Measurements from ENCODE around the gene AFG1L.
"Not testable (repeated sequence)": the region's sequence is repeated elsewhere in the genome, so short reads cannot be mapped to it uniquely, and the experiment has no call there.

AFG1L gene

GRCh38 chr6:108330221-108330785 lies 35.4 kb downstream of the AFG1L start:
- not testable (repeated sequence) for H3K27me3 ChIP-seq (ENCODE audit: control insufficient read depth, insufficient read depth, low read length); H3K9me3 ChIP-seq (ENCODE audit: control insufficient read depth, insufficient read depth, low read length); H3K36me3 ChIP-seq (ENCODE audit: control insufficient read depth, insufficient read depth, low read length); H3K4me3 ChIP-seq (ENCODE audit: low read depth, low read length); H3K9ac ChIP-seq (ENCODE audit: low read depth, low read length); H3K4me1 ChIP-seq (ENCODE audit: control insufficient read depth, insufficient read depth, low read length)

- no peaks in the 10 kb centered on the region for H3K27me3 ChIP-seq (ENCODE audit: control insufficient read depth, insufficient read depth, low read length)
- no peak overlapping the region for H3K4me3 ChIP-seq (ENCODE audit: low read depth, low read length)
- H3K36me3 ChIP-seq (ENCODE audit: control insufficient read depth, insufficient read depth, low read length), result no peaks in the 10 kb centered on the region
- H3K4me1 ChIP-seq (ENCODE audit: control insufficient read depth, insufficient read depth, low read length), result no peaks in the 10 kb centered on the region
- no peak overlapping the region for H3K9ac ChIP-seq (ENCODE audit: low read depth, low read length)
- H3K9me3 ChIP-seq (ENCODE audit: control insufficient read depth, insufficient read depth, low read length), result no peaks in the 10 kb centered on the region
These were observed 36.0 kb downstream of the AFG1L start for GRCh38 chr6:108330806-108331205.

- Histone ChIP-seq H3K9ac (ENCODE audit: low read depth, low read length) (no peak overlapping the region), H3K9me3 (ENCODE audit: control insufficient read depth, insufficient read depth, low read length) (no peaks in the 10 kb centered on the region), H3K27me3 (ENCODE audit: control insufficient read depth, insufficient read depth, low read length) (no peaks in the 10 kb centered on the region), H3K4me1 (ENCODE audit: control insufficient read depth, insufficient read depth, low read length) (no peaks in the 10 kb centered on the region), H3K36me3 (ENCODE audit: control insufficient read depth, insufficient read depth, low read length) (no peaks in the 10 kb centered on the region), H3K4me3 (ENCODE audit: low read depth, low read length) (no peak overlapping the region)
These were observed 37.1 kb downstream of the AFG1L start for GRCh38 chr6:108331982-108332381.

GRCh38 chr6:108336971-108337370 lies 42.1 kb downstream of the AFG1L start:
- H3K9me3 ChIP-seq (ENCODE audit: control insufficient read depth, insufficient read depth, low read length), result no peaks in the 10 kb centered on the region
- no peak overlapping the region for H3K4me3 ChIP-seq (ENCODE audit: low read depth, low read length)

GRCh38 chr6:108337721-108338120 lies 42.9 kb downstream of the AFG1L start:
- H3K27me3 ChIP-seq (ENCODE audit: control insufficient read depth, insufficient read depth, low read length), result no peaks in the 10 kb centered on the region
- no peaks in the 10 kb centered on the region for H3K4me1 ChIP-seq (ENCODE audit: control insufficient read depth, insufficient read depth, low read length)
- no peaks in the 10 kb centered on the region for H3K9me3 ChIP-seq (ENCODE audit: control insufficient read depth, insufficient read depth, low read length)
- H3K36me3 ChIP-seq (ENCODE audit: control insufficient read depth, insufficient read depth, low read length), result no peaks in the 10 kb centered on the region
- H3K9ac ChIP-seq (ENCODE audit: low read depth, low read length), result no peak overlapping the region
- H3K4me3 ChIP-seq (ENCODE audit: low read depth, low read length), result no peak overlapping the region

More at GRCh38 chr6:108336971-108337370, 42.1 kb downstream of the AFG1L start:
- H3K4me1 ChIP-seq (ENCODE audit: control insufficient read depth, insufficient read depth, low read length), result no peaks in the 10 kb centered on the region
- H3K9ac ChIP-seq (ENCODE audit: low read depth, low read length), result no peak overlapping the region
- H3K27me3 ChIP-seq (ENCODE audit: control insufficient read depth, insufficient read depth, low read length), result no peaks in the 10 kb centered on the region
- no peaks in the 10 kb centered on the region for H3K36me3 ChIP-seq (ENCODE audit: control insufficient read depth, insufficient read depth, low read length)

GRCh38 chr6:108341372-108341771 lies 46.5 kb downstream of the AFG1L start:
- Histone ChIP-seq H3K27me3 (ENCODE audit: control insufficient read depth, insufficient read depth, low read length) (no peaks in the 10 kb centered on the region), H3K36me3 (ENCODE audit: control insufficient read depth, insufficient read depth, low read length) (no peaks in the 10 kb centered on the region), H3K9ac (ENCODE audit: low read depth, low read length) (no peak overlapping the region), H3K4me3 (ENCODE audit: low read depth, low read length) (no peak overlapping the region), H3K9me3 (ENCODE audit: control insufficient read depth, insufficient read depth, low read length) (no peaks in the 10 kb centered on the region), H3K4me1 (ENCODE audit: control insufficient read depth, insufficient read depth, low read length) (no peaks in the 10 kb centered on the region)

GRCh38 chr6:108343894-108344293 lies 49.0 kb downstream of the AFG1L start:
- H3K9me3 ChIP-seq (ENCODE audit: control insufficient read depth, insufficient read depth, low read length), result no peaks in the 10 kb centered on the region
- H3K36me3 ChIP-seq (ENCODE audit: control insufficient read depth, insufficient read depth, low read length), result no peaks in the 10 kb centered on the region

GRCh38 chr6:108348655-108349349 lies 53.9 kb downstream of the AFG1L start:
- Histone ChIP-seq H3K4me3 (ENCODE audit: low read depth, low read length) (no peak overlapping the region), H3K9ac (ENCODE audit: low read depth, low read length) (no peak overlapping the region), H3K4me1 (ENCODE audit: control insufficient read depth, insufficient read depth, low read length) (no peaks in the 10 kb centered on the region), H3K36me3 (ENCODE audit: control insufficient read depth, insufficient read depth, low read length) (no peaks in the 10 kb centered on the region), H3K9me3 (ENCODE audit: control insufficient read depth, insufficient read depth, low read length) (no peaks in the 10 kb centered on the region), H3K27me3 (ENCODE audit: control insufficient read depth, insufficient read depth, low read length) (no peaks in the 10 kb centered on the region)

More at GRCh38 chr6:108343894-108344293, 49.0 kb downstream of the AFG1L start:
- Histone ChIP-seq H3K9ac (ENCODE audit: low read depth, low read length) (no peak overlapping the region), H3K4me3 (ENCODE audit: low read depth, low read length) (no peak overlapping the region), H3K4me1 (ENCODE audit: control insufficient read depth, insufficient read depth, low read length) (no peaks in the 10 kb centered on the region), H3K27me3 (ENCODE audit: control insufficient read depth, insufficient read depth, low read length) (no peaks in the 10 kb centered on the region)

- H3K36me3 ChIP-seq (ENCODE audit: control insufficient read depth, insufficient read depth, low read length), result no peaks in the 10 kb centered on the region
- H3K9me3 ChIP-seq (ENCODE audit: control insufficient read depth, insufficient read depth, low read length), result no peaks in the 10 kb centered on the region
- H3K4me3 ChIP-seq (ENCODE audit: low read depth, low read length), result no peak overlapping the region
- no peaks in the 10 kb centered on the region for H3K27me3 ChIP-seq (ENCODE audit: control insufficient read depth, insufficient read depth, low read length)
- no peak overlapping the region for H3K9ac ChIP-seq (ENCODE audit: low read depth, low read length)
- no peaks in the 10 kb centered on the region for H3K4me1 ChIP-seq (ENCODE audit: control insufficient read depth, insufficient read depth, low read length)
These were observed 55.7 kb downstream of the AFG1L start for GRCh38 chr6:108350528-108350927.

GRCh38 chr6:108353853-108354252 lies 59.0 kb downstream of the AFG1L start:
- no peaks in the 10 kb centered on the region for H3K27me3 ChIP-seq (ENCODE audit: control insufficient read depth, insufficient read depth, low read length)
- no peak overlapping the region for H3K4me3 ChIP-seq (ENCODE audit: low read depth, low read length)
- no peaks in the 10 kb centered on the region for H3K9me3 ChIP-seq (ENCODE audit: control insufficient read depth, insufficient read depth, low read length)
- no peak overlapping the region for H3K9ac ChIP-seq (ENCODE audit: low read depth, low read length)
- H3K36me3 ChIP-seq (ENCODE audit: control insufficient read depth, insufficient read depth, low read length), result no peaks in the 10 kb centered on the region
- no peaks in the 10 kb centered on the region for H3K4me1 ChIP-seq (ENCODE audit: control insufficient read depth, insufficient read depth, low read length)

- H3K27me3 ChIP-seq (ENCODE audit: control insufficient read depth, insufficient read depth, low read length), result no peaks in the 10 kb centered on the region
- H3K36me3 ChIP-seq (ENCODE audit: control insufficient read depth, insufficient read depth, low read length), result no peaks in the 10 kb centered on the region
- H3K4me3 ChIP-seq (ENCODE audit: low read depth, low read length), result no peak overlapping the region
- H3K9me3 ChIP-seq (ENCODE audit: control insufficient read depth, insufficient read depth, low read length), result no peaks in the 10 kb centered on the region
- H3K4me1 ChIP-seq (ENCODE audit: control insufficient read depth, insufficient read depth, low read length), result no peaks in the 10 kb centered on the region
- no peak overlapping the region for H3K9ac ChIP-seq (ENCODE audit: low read depth, low read length)
These were observed 60.3 kb downstream of the AFG1L start for GRCh38 chr6:108355120-108355519.

GRCh38 chr6:108355890-108356289 lies 61.0 kb downstream of the AFG1L start:
- Histone ChIP-seq H3K27me3 (ENCODE audit: control insufficient read depth, insufficient read depth, low read length) (no peaks in the 10 kb centered on the region), H3K4me3 (ENCODE audit: low read depth, low read length) (no peak overlapping the region), H3K36me3 (ENCODE audit: control insufficient read depth, insufficient read depth, low read length) (no peaks in the 10 kb centered on the region), H3K9ac (ENCODE audit: low read depth, low read length) (no peak overlapping the region), H3K4me1 (ENCODE audit: control insufficient read depth, insufficient read depth, low read length) (no peaks in the 10 kb centered on the region), H3K9me3 (ENCODE audit: control insufficient read depth, insufficient read depth, low read length) (no peaks in the 10 kb centered on the region)

Measured in iPS-15b (cell line).